Hepatocyte (in vitro differentiated cells): Measurements from ENCODE around the gene GAS6.

Experiments used
- CTCF ChIP-seq: fragments of 200-600 bp; sonication (generic); IDR thresholded peaks from 2 replicates; pipeline ENCODE4 v1.5.1; 2016; ENCODE audit warnings: antibody characterized with exemption, mild to moderate bottlenecking; ENCODE audit not compliant: poor library complexity
- EZH2 ChIP-seq: fragments of 200-600 bp; sonication (generic); IDR thresholded peaks from 2 replicates; pipeline ENCODE4 v1.6.1; 2016; ENCODE audit warnings: antibody characterized with exemption, mild to moderate bottlenecking, borderline replicate concordance

GRCh38 chr13:113875837-113876281 lies 12.0 kb upstream of the GAS6 start:
- no peak for TF ChIP-seq CTCF
- TF ChIP-seq EZH2 = no peak
